NCI-H1048 (cell line): ENCODE data around the gene SPHK2.
A peak's percentile ranks its signal among the peaks of the same experiment; 100 is the strongest.
"Not testable (repeated sequence)": the region's sequence is repeated elsewhere in the genome, so short reads cannot be mapped to it uniquely, and the experiment has no call there.

Experiments used
- DNase-seq: peaks from one replicate; lab custom pipeline; 2025; lab: John Stamatoyannopoulos, UW

Gene SPHK2

GRCh38 chr19:48618916-48619691, at the start of gene SPHK2, which contains the start of gene RPL18:
Gene SPHK2, plus strand, starts transcription at chr19:48619506. Its CDS starts 1,009 bp downstream, at chr19:48620515.
Gene RPL18, minus strand, starts transcription at chr19:48619178. Its CDS starts 35 bp downstream, at chr19:48619143.
- peak; percentile 94 for DNase-seq

- DNase-seq: no peak
Observed at GRCh38 chr19:48569814-48570213, 49.5 kb upstream of the SPHK2 start.

- DNase-seq: no peak
Observed at GRCh38 chr19:48571378-48572162, 47.7 kb upstream of the SPHK2 start.

GRCh38 chr19:48573163-48573505, 46.2 kb upstream of the SPHK2 start:
- DNase-seq: no peak

GRCh38 chr19:48575931-48576622, 43.2 kb upstream of the SPHK2 start:
- no peak for DNase-seq

- DNase-seq: not testable (repeated sequence)
Observed at GRCh38 chr19:48577908-48578307, 41.4 kb upstream of the SPHK2 start.

- DNase-seq: no peak
Observed at GRCh38 chr19:48578891-48579290, 40.4 kb upstream of the SPHK2 start.

- DNase-seq: no peak
Observed at GRCh38 chr19:48582168-48582567, 37.1 kb upstream of the SPHK2 start.

- no peak for DNase-seq
Observed at GRCh38 chr19:48587387-48587786, 31.9 kb upstream of the SPHK2 start.

GRCh38 chr19:48588670-48589401, 30.5 kb upstream of the SPHK2 start:
- peak; percentile 85 for DNase-seq

- no peak for DNase-seq
Observed at GRCh38 chr19:48591021-48591420, 28.3 kb upstream of the SPHK2 start.

- DNase-seq: no peak
Observed at GRCh38 chr19:48595171-48595570, 24.1 kb upstream of the SPHK2 start.

GRCh38 chr19:48595833-48596232, 23.5 kb upstream of the SPHK2 start:
- DNase-seq: no peak

- DNase-seq: no peak
Observed at GRCh38 chr19:48596237-48596636, 23.1 kb upstream of the SPHK2 start.

- DNase-seq: no peak
Observed at GRCh38 chr19:48596679-48597465, 22.4 kb upstream of the SPHK2 start.

- no peak for DNase-seq
Observed at GRCh38 chr19:48598996-48599700, 20.2 kb upstream of the SPHK2 start.

GRCh38 chr19:48600679-48601417, 18.5 kb upstream of the SPHK2 start:
- no peak for DNase-seq

- no peak for DNase-seq
Observed at GRCh38 chr19:48603001-48603400, 16.3 kb upstream of the SPHK2 start.

GRCh38 chr19:48603449-48603848, 15.9 kb upstream of the SPHK2 start:
- no peak for DNase-seq

GRCh38 chr19:48603850-48604249, 15.5 kb upstream of the SPHK2 start:
- no peak for DNase-seq
